Panc1 (cell line): ENCODE results near the gene RPS6KA3.

Experiments used
- CTCF ChIP-seq: fragments of 450-650 bp; IDR thresholded peaks from 2 replicates; pipeline ENCODE4 v1.5.1; 2017; ENCODE audit warnings: mild to moderate bottlenecking
- POLR2AphosphoS5 ChIP-seq: IDR thresholded peaks from 2 replicates; pipeline ENCODE4 v1.6.1; 2012; ENCODE audit warnings: mild to moderate bottlenecking, low read depth, low read length, moderate library complexity
- REST ChIP-seq, 2 experiments: IDR thresholded peaks; 2 replicates each; pipeline ENCODE4 v1.6.1; 2011 to 2012; ENCODE audit warnings: low read depth in 2 of 2, control low read depth in 1 of 2, low read length in 1 of 2, mild to moderate bottlenecking in 1 of 2, moderate library complexity in 1 of 2; ENCODE audit not compliant: insufficient read depth in 1 of 2
- SIN3A ChIP-seq: IDR thresholded peaks from 2 replicates; pipeline ENCODE4 v1.6.1; 2012; ENCODE audit warnings: low read depth, mild to moderate bottlenecking, low read length, moderate library complexity, borderline replicate concordance; ENCODE audit not compliant: insufficient read depth

GRCh38 chrX:20143561-20143960 is 123.1 kb downstream of the RPS6KA3 start:
- TF ChIP-seq CTCF, result no peak
- no peak for TF ChIP-seq POLR2AphosphoS5
- TF ChIP-seq REST (IDR thresholded peaks at IDR 0.05; ENCODE audit: insufficient read depth in 1 of 2, low read depth in 2 of 2, low read length in 1 of 2), result no peak
- no peak for TF ChIP-seq SIN3A
